GM12874 (cell line): Measurements from ENCODE around the gene ATG101.

Experiments used
- CTCF ChIP-seq: IDR thresholded peaks from 2 replicates; pipeline ENCODE4 v1.5.1; 2011; ENCODE audit warnings: low read depth, mild to moderate bottlenecking, control low read depth, low read length, moderate library complexity; ENCODE audit not compliant: insufficient read depth

Gene ATG101

GRCh38 chr12:52056801-52057637 lies 12.8 kb upstream of the ATG101 start:
- no peak for TF ChIP-seq CTCF

- no peak for TF ChIP-seq CTCF
Observed at GRCh38 chr12:52057638-52058576, 11.9 kb upstream of the ATG101 start.

- TF ChIP-seq CTCF, result no peak
Observed at GRCh38 chr12:52058631-52059361, 11.0 kb upstream of the ATG101 start.

- no peak for TF ChIP-seq CTCF
Observed at GRCh38 chr12:52059582-52060497, 9.9 kb upstream of the ATG101 start.

GRCh38 chr12:52060498-52061177 lies 9.1 kb upstream of the ATG101 start:
- no peak for TF ChIP-seq CTCF

- TF ChIP-seq CTCF, result no peak
Observed at GRCh38 chr12:52061470-52062166, 8.2 kb upstream of the ATG101 start.
